Measurements from ENCODE around the gene SUCLA2.
"Not testable (repeated sequence)": the region's sequence is repeated elsewhere in the genome, so short reads cannot be mapped to it uniquely, and the experiment has no call there.

SUCLA2 gene

DNA sequence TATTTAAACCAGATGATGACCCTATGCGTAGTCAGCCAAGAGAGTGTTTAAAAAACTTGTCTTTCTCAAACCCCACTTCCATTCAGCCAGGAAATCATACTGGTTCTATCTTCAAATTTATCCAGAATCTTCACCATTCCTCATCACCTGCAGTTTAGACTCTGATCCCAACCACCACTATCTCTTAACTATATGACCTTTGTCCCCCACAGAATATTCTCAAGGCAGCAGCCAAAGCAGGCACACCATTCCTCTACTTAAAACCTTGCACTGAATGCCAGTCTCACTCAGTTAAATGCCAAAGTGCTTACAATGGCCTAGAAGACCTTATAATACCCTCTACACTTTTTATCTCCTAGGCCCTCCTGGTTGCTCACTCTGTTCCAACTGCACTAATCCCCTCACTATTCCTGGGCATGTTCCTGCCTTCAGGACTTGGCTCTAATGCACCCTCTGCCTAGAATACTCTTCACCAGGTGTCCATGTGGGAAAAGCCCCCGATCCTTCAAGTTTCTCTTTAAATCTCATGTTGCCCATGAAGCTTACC lies 10.1 kb downstream of the SUCLA2 start:
- DNase-seq: no peak

DNA sequence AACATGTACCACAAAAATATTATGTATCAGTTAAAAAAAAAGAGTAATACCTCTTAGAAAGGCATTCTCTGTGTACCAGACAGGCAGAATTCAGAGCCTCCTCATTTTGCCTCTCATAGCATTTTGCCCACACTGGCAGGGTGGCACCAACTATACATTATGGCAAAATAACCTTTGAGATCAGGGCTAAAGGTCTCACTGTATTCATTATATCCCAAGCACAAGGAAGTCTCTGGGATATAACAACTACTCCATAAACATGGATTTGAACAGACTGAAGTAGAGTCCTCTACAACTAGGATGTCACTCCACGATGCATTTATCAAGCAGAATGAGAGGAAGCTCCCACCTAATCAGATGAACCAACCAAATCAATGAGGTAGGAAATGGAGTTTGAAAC lies 10.6 kb downstream of the SUCLA2 start:
- DNase-seq: no peak

DNA sequence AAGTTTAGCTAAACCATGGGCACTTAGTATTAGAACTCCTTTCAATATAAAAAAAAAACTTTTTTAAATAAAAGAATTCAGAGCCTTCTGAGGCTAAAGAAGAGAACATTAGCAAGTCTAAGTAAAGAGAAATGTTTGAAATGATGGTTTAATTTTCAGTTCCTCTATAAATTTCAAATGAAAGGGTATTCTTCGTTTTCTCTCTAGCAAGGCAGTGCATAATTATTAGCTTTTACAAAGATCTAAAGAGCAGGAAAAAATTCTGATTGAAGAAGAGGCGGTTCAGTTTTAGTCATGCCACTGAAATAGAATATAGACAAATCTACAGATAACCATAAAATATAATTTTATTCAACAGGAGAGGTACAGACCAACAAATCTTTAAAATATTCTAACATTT lies 18.0 kb downstream of the SUCLA2 start:
- no peak for DNase-seq

DNA sequence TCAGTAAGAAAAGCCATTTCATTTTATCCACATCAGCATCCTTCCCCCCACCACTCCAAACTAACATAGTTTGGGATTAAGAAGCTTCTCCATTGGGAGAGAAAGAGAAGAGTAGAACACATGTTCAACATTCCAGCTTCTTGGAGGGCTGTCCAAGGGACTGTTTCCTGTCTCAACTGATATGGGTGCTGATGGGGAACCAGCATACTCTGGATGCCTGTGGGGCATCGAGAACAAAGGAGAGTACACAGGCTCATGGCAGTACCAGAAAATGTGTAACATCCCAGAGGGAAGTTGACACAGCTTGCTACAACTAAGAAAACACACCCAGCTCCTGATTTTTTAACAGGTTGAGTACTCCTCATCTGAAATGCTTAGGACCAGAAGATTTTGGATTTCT lies 24.7 kb downstream of the SUCLA2 start:
- peak; percentile 2 for DNase-seq

DNA sequence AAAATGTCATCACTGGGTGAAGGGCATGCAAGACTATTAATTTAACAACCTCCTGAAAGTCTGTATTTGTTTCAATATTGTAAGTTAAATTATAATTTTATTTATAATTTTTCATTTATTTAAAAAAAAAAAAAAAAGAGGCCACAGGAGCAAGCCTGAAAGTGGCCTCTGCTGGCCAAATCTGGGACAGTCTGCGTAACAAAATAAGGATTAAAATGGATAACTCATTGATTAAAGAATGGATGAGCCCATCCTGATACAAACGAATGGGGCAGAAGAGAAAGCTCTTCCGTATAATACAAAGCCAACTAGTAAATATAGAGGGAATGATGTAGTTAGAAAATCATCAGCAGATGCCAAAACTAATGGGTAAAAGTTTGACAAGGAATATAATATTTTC lies 36.2 kb downstream of the SUCLA2 start:
- no peak for DNase-seq

DNA sequence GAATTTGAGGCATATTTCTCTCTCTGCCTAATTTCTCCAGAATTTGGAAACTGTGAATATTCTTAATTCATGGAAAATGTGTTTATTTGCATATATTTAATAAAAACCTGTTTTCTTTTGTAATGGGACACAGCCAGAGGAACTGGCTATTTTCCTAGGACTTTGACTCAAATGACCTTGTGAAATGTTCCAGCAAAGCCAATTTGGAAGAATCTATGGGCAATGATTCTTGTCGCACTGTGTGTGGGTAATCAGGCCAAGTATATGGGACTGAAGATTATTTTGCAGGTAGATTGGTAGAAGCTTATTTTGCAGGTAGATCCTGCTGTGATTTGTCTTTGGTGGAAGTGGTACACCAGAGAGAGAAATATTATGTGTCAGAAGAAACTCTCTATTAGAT lies 38.8 kb downstream of the SUCLA2 start:
- DNase-seq: no peak

DNA sequence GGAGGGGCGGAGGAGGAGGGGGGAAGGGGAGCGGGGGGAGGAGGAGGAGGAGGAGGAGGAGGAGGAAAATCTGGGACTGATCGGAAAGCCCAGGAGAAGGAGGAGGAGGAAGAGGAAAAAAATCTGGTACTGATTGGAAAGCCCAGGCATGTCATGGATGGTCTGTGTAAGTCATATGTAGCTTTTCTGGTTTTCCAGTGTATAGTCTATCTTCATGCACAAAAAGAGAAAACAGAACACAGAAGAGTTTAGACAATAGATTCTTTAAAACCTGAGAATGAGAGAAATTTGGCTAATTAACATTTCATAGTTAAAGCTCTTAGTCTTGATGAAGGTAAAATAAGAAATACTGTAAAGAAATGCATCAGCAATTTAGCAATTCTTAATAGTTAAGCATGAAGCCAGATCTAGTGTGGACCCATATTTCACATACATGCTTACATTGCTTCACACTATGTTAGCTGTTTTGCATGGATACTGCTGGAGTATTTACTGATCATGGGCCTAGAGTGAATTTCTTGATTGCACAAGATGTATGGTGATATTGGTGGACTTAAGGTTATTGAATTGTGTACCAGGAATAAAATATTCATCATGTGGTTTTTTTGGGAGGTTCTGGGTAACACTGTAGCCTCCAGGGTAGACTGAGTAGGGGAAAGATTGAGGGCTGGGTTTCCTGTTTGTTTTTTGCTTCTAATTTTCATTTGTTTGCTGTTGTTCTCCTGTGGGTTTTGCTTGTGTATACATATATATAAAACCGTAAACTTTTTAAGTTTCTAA lies 41.4 kb downstream of the SUCLA2 start:
- DNase-seq: no peak

DNA sequence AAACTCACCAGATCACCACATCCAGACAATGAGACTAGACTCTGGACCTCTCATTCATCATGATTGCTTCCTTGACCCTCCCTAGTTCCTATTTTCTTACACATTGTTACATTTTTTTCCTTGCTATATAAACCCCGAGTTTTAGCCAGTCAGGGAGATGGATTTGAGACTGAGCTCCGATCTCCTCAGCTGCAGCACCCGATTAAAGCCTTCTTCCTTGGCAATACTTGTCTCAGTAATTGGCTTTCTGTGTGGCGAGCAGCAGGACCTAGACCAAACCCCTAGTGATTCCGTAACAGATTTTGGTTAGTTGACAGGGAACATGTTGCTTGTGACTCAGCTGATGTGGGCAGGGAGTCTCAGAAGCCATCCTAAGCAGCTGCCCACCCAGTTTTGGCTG lies 44.0 kb downstream of the SUCLA2 start:
- no peak for DNase-seq

DNA sequence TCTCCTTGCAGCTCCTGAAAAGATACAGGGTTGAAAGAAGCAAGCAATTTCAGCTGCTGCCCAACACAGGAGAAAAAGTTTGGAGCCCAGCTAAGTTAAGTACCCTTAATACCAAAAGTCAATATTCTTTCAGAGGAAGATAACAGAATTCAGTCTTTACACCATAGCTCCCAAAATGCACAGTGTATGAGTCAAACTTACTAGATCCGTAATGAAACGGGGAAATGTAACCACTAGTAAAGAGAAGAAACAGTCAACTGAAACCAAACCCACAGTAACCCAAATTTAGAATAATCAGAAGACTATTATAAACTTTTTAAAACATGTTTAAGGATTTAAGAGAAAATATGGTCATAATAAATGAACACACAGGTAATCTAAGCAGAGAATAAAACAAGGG lies 45.2 kb downstream of the SUCLA2 start:
- no peak for DNase-seq

DNA sequence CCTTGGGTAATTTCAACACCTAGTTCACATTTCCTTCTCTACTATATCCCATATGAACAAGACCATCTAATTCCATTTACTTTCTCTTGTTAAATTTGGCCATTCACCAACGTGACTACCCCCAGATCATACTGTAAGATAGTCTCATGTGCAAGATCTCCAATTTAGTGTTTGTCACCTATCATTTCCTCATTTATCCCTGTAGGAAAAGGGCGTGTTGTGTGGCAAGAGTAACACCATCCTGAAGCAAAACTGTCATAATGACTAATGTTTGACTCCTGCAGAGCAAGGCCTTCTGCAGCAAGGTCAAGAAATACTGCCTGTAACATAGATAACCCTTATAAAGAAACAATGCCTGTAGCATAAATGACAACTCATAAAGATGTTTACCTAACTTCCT lies 51.3 kb downstream of the SUCLA2 start:
- DNase-seq: no peak

DNA sequence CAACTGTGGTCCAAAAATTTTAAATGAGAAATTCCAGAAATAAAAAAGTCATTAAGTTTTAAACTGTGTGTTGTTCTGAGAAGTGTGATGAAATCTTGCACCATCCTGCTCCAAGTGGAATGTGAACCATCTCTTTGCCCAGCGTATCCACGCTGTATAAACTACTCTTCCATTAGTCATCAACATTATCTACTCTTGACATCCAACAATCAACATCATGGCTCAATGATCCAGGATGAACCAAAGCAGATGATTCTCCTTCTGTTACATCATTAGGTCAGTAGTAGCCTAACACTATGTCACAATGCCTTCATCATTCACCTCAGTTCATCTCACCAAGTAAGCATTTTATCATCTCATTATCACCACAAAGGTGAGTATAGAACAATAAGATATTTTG lies 55.3 kb downstream of the SUCLA2 start:
- DNase-seq: peak; percentile 73

DNA sequence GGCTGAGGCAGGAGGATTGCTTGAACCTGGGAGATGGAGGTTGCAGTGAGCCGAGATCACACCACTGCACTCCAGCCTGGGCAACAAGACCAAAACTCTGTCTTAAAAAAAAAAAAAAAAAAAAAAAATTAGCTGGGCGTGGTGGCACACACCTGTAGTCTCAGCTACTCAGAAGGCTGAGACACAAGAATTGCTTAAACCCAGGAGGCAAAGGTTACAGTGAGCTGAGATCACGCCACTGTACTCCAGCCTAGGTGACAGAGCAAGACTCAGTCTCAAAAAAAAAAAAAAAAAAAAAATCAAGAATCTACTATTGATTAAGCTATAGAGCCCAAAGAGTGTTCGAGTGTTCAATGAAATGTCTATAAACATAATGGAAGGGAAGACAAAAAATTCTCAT lies 55.9 kb downstream of the SUCLA2 start:
- DNase-seq: not testable (repeated sequence)

DNA sequence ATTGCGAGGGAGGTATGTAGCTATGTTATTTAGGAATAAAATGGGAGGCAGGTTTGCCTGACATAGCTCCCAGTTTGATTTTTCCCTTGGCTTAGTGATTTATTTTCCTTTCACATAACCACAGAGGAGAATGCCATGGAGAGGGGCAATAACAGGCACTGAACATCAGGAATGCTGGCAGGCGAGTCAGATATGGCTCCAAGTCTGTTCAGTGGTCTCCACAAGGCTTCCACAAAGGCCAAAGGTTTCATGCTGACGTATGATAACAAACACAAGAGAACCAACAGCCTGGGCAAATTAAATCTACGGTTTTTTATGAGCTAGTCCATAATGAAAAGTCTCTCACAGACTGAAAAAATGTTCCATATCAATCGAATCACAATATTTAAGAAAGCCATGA lies 66.7 kb downstream of the SUCLA2 start:
- no peak for DNase-seq

DNA sequence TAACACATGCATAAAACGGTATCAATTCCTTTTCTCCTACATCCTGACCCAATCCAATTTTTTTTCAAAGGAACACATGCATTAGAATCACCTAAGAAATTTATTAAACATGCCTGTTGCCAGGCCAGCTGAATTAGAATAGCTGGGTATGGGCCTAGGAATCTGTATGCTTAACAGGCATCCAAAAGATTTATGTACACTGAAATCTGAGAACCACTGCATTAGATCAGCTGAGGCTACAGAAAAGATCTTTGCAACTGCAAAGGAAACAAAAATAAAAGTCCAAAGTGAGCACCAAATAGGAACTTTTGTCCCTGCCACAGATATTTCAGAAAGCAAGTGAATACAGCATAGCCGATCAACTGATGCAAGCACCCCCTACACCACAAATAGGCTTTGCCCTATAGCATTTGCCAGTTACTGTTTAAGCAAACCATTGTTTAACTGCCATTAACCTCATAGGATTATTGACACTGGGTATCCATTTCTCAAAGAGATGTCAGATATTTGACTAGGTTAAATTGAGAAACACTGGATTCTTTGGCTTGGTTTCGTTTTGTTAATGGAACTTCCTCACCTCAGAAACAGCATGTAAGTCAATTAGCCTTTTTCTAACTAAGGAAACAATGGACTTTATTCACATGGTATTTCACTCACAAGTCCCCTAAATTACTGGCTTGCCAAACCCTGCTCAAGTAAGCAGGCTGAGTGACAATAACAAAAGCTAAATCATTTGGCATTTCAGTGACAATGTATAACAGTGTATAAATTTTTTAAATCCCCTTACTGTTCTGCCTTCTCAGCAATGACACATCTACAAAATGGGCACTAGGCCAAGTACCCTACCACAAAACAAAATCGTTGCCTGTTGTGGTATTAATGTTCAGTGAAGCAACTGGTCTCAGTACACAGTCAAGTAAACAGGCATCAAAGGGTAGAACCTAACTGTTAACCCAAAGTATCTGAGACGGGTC lies 67.8 kb downstream of the SUCLA2 start:
- DNase-seq: peak; percentile 26

DNA sequence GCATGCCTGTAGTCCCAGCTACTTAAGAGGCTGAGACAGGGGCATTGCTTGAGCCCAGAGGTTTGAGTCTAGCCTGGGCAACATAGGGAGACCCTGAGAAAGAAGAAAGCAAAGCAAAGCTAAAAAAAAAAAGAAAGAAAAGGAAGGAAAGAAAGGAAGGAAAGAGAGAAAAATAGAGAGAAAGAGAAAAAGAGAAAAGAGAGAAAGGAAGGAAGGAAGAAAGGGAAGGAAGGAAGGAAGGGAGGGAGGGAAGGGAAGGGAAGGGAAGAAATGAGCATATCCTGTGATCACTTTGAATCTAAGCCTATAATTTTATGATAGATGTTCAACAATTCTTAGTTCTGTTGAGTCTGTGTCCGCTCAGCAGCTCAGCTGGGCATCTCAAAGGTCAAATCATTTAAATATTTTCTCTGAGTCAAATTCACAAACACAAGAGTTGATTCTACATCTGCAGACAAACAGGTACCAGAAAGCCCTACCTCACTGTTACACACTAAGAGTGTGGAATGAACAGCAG lies 70.4 kb downstream of the SUCLA2 start:
- DNase-seq: no peak

DNA sequence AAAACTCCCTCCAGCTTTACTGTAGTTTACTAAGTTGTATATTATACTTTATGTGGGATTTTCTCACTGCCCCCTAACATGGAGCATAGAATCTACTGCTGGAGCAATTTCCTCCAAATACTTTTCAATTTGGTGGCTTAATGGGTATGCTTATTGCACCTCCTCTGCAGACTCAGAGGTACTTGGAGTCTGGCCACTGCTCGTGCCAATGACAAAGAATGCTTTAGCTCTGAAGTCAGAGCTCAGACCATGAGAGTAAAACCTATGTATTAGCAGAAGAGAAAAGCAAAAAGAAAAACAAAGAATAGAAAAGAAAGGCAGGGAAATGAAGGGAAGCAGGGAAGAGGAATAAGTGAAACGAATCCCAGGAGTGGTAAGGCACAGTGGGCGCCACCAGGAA lies 71.9 kb downstream of the SUCLA2 start:
- peak; percentile 21 for DNase-seq

DNA sequence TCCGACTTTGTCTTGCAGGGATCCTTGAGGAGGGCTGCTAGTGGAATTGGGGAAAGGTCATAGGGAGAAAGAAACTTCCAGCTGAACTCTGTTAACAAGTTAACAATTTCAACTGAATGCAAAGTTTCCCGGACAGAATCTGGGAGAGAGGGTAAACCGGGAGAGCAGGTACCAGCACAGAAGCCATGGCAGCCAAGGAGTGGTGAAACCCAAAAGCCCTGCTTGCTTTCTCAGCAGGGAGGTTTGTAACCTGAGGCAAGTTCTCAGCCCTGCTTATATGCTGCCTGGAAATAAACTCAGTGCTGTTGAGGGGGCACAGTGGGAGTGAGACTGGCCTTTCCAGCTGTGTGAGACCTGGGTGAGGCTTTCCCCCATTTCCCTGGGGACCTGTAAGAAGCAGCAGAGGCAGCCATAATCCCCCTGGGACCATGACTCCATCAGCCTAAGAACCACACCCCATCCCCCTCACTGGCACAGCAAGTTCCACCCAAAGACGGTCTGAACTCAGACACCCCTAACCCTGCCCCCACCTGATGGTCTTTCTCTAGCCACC lies 84.0 kb downstream of the SUCLA2 start:
- DNase-seq: no peak

DNA sequence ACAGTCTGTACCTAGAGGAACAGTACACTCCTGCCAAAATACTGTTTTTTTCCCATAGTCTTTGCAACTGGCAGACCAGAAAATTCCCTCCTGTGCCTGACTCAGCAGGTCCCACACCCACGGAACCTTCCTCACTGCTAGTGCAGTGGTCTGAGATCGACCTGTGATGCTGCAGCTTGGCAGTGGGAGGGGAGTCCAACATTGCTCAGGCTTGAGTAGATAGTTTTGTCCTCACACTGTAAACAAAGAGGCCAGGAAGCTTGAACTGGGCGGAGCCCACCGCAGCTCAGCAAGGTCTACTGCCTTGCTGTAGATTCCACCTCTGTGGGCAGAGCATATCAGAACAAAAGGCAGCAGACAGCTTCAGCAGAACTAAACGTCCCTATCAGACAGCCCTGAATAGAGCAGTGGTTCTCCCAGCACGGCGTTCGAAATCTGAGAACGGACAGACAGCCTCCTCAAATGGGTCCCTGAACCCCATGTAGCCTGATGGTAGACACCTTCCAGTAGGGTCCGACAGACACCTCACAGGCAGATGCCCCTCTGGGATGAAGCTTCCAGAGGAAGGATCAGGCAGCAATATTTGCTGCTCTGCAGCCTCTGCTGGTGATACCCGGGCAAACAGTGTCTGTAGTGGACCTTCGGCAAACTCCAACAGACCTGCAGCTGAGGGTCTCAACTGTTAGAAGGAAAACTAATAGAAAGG lies 92.7 kb downstream of the SUCLA2 start:
- no peak for DNase-seq

DNA sequence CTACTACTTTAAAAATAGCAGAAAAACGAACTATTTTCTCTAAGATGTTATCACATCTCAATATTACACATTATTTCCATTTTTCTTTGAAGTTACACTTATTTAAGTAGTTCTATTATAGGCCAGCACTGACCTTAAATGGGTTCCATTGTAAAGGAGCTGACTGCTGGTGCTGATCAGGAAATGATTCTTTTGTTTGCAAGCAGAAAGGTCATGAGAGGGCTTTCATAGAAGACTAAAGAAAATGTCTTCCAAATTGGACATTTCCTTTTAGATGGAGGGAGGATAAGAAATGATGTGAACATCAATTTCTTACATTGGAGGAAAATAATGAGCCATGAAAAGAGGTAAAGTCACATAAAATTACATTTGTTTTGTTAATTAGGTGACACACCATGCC lies 96.2 kb downstream of the SUCLA2 start:
- no peak for DNase-seq

DNA sequence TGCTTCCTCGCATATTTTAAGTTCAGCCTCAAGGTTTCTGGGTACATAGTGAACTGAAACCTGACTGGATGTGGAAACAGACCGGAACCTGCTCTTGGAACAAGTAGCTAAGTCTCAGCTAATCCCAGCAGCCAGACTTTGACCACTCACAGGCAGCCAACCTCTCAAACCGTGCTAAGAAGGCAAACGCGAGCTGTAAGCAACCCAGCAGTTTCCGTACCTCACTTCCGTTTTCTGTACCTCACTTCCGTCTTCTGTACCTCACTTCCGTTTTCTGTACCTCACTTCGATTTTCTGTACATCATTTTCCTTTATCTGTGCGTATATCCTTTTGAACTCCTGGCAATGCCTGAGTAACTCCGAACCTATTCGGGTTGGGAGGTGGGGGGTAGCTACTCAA lies 96.8 kb downstream of the SUCLA2 start:
- no peak for DNase-seq

DNA sequence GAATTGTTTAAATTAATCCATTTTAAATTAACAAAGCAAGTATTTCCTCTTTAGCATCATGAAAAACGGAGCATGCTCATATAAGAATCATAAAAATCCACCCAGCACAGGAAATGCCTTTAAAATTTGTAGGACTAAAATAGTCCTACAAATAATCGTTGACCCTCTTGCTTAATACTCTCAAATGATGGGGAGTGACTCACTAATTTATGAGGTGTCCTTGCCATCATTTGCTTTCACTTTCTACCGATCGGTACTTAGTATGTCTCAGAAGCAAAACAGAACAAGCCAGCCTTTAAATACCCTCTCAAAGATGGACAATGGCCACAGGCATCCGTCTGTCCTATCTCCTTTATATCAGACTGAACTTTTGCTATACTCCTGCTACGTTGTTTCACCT lies 97.2 kb downstream of the SUCLA2 start:
- DNase-seq: peak; percentile 69

DNA sequence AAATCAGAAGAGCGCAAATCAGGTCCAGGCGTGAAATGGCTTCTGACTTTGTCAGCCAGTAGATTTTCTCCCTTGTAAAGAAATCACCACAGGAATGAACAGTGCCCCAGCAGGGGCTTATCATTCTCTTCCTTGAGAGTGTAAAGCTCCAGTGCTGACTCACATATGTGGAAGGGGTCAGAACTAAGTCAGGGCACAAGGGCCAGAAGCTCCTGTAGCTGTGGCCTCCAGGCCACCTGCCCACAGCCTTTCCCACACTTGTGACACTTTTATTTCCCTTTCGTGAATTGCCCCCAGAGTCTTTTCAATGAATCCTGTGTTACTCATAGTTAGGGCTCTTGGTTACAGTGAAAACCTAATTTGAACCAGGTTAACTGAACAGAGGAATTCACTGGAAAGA lies 99.6 kb downstream of the SUCLA2 start:
- peak; percentile 74 for DNase-seq
